K562 (cell line): Measurements from ENCODE around the gene DMD. TPM values are rescaled to one million over a fixed set of nuclear protein-coding genes. Genes with fewer than 3 reads are reported as not detected.

Experiments
- ATAC-seq: fragments of 200-7000 bp; cut with Tn5 transposase; 3 replicates; pipeline ENCODE4 v1.9.1; 2020; ENCODE audit warnings: moderate library complexity
- BruUV-seq: library from RNA; stranded (reverse); fragments of 400-500 nt; replicated peaks from 2 replicates; lab custom pipeline; 2021; lab: Mats Ljungman, UMichigan
- CTCF ChIA-PET: fragments of 300-600 bp; formaldehyde crosslinking; extraction: SDS; loops from one replicate; lab custom pipeline; 2021; ENCODE audit warnings: low intra/inter-chr PET ratio; lab: Yijun Ruan, JAX
- POLR2A ChIA-PET: fragments of 300-600, 350-650 bp; sonication (Branson Sonifier 250); formaldehyde crosslinking; extraction: SDS; loops from one replicate; lab custom pipeline; 2021; ENCODE audit warnings: antibody characterized with exemption, inconsistent platforms; lab: Yijun Ruan, JAX
- DNase-seq, 4 experiments: peaks; one replicate each; pipeline versions ENCODE4 v3.0.0 to v3.0.0-alpha.2; 2011 to 2018; ENCODE audit warnings: low spot score in 3 of 4, mixed read lengths in 3 of 4; ENCODE audit errors: extremely low read depth in 1 of 4
- FAIRE-seq: peaks from 2 replicates; lab custom pipeline; 2011; peaks lifted over from hg19 to GRCh38; lab: Jason Lieb, UNC
- H2AFZ ChIP-seq: 2 replicates; pipeline ENCODE4 v1.6.0; 2011; ENCODE audit warnings: low read depth, low read length, control low read depth, inconsistent platforms
- H3K27ac ChIP-seq: fragments of 200-600 bp; 3 replicates; pipeline ENCODE4 v1.8.0; 2011; ENCODE audit warnings: low read depth, mild to moderate bottlenecking, control low read depth, inconsistent platforms, low read length, moderate library complexity, mixed read lengths; ENCODE audit errors: extremely low read depth
- H3K27me3 ChIP-seq, 2 experiments: fragments of 300-600 bp in 1 of 2; 2 replicates in 1 of 2; 3 replicates in 1 of 2; pipeline versions ENCODE4 v1.6.0 to v1.8.0; 2011; ENCODE audit warnings: inconsistent platforms in 2 of 2, low read length in 2 of 2, mild to moderate bottlenecking in 1 of 2, mixed read lengths in 1 of 2, moderate library complexity in 1 of 2; ENCODE audit not compliant: control insufficient read depth in 2 of 2, insufficient read depth in 2 of 2
- H3K36me3 ChIP-seq: fragments of 300-600 bp; 3 replicates; pipeline ENCODE4 v1.8.0; 2011; ENCODE audit warnings: mild to moderate bottlenecking, low read length, inconsistent platforms; ENCODE audit not compliant: control insufficient read depth, insufficient read depth
- H3K4me1 ChIP-seq, 2 experiments: fragments of 200-600 bp in 1 of 2; replicated peaks in 1 of 2; 2 replicates in 1 of 2; 3 replicates in 1 of 2; pipeline versions ENCODE4 v1.5.1 to v1.8.0; 2011; ENCODE audit warnings: inconsistent platforms in 2 of 2, low read length in 2 of 2, mild to moderate bottlenecking in 1 of 2, mixed read lengths in 1 of 2, moderate library complexity in 1 of 2; ENCODE audit not compliant: control insufficient read depth in 2 of 2, insufficient read depth in 2 of 2
- H3K4me2 ChIP-seq: 2 replicates; pipeline ENCODE4 v1.6.1; 2011; ENCODE audit warnings: low read length, control low read depth, inconsistent platforms, mixed read lengths; ENCODE audit not compliant: insufficient read depth
- H3K4me3 ChIP-seq: fragments of 200-600 bp; sonication (generic), shearing (Covaris generic); 2 replicates; pipeline ENCODE4 v1.5.1; 2016; ENCODE audit warnings: control low read depth, inconsistent platforms
- H3K79me2 ChIP-seq: fragments of 200-600 bp; 3 replicates; pipeline ENCODE4 v1.8.0; 2011; ENCODE audit warnings: low read length, inconsistent platforms; ENCODE audit not compliant: control insufficient read depth, insufficient read depth
- H3K9ac ChIP-seq, 2 experiments: 2 replicates each; pipeline versions ENCODE4 v1.6.0 to v1.6.1; 2011; ENCODE audit warnings: low read depth in 2 of 2, low read length in 2 of 2, control low read depth in 1 of 2, inconsistent platforms in 1 of 2, mild to moderate bottlenecking in 1 of 2, mixed read lengths in 1 of 2; ENCODE audit not compliant: insufficient read depth in 1 of 2
- H3K9me1 ChIP-seq: one replicate; pipeline ENCODE4 v1.6.0; 2011; ENCODE audit warnings: inconsistent platforms, mild to moderate bottlenecking, low read length, moderate library complexity; ENCODE audit not compliant: control insufficient read depth, insufficient read depth
- H3K9me3 ChIP-seq: replicated peaks from 2 replicates; pipeline ENCODE4 v1.5.1; 2011; ENCODE audit warnings: low read depth, low read length, inconsistent platforms; ENCODE audit not compliant: control insufficient read depth, insufficient read depth
- H4K20me1 ChIP-seq: replicated peaks from 2 replicates; pipeline ENCODE4 v1.6.1; 2011; ENCODE audit warnings: low read length, inconsistent platforms, mixed read lengths; ENCODE audit not compliant: control insufficient read depth, insufficient read depth
- C11orf30 ChIP-seq: fragments of 450-650 bp; IDR thresholded peaks from 2 replicates; pipeline ENCODE4 v1.6.1; 2016; ENCODE audit warnings: low read depth, mild to moderate bottlenecking
- CAMTA2 ChIP-seq: fragments of 250-450 bp; sonication (Bioruptor Pico); conservative IDR thresholded peaks from 2 replicates; pipeline ENCODE4 v1.5.1; 2022
- CHD1 ChIP-seq: fragments of 200-600 bp; sonication (generic); IDR thresholded peaks from one replicate; pipeline ENCODE4 v1.6.1; 2012; ENCODE audit warnings: mild to moderate bottlenecking, moderate library complexity, low read length, inconsistent platforms
- DDX20 ChIP-seq: fragments of 450-650 bp; IDR thresholded peaks from 2 replicates; pipeline ENCODE4 v1.6.1; 2016; ENCODE audit warnings: missing genetic modification characterization, low read depth, mild to moderate bottlenecking, missing compliant biosample characterization, moderate library complexity
- ERF ChIP-seq: fragments of 450-650 bp; formaldehyde crosslinking; IDR thresholded peaks from 2 replicates; pipeline ENCODE4 v1.4.0; 2020; ENCODE audit warnings: mild to moderate bottlenecking, mixed read lengths
- HINFP ChIP-seq: fragments of 450-650 bp; conservative IDR thresholded peaks from 2 replicates; pipeline ENCODE4 v1.6.1; 2016; ENCODE audit warnings: missing genetic modification characterization, low read depth, mild to moderate bottlenecking, control low read depth, missing compliant biosample characterization
- L3MBTL2 ChIP-seq: fragments of 450-650 bp; IDR thresholded peaks from 2 replicates; pipeline ENCODE4 v1.6.1; 2016; ENCODE audit warnings: mild to moderate bottlenecking, moderate library complexity
- MAFG ChIP-seq: fragments of 450-650 bp; conservative IDR thresholded peaks from 2 replicates; pipeline ENCODE4 v1.6.1; 2016; ENCODE audit warnings: missing genetic modification characterization, missing compliant biosample characterization
- MED1 ChIP-seq: sonication (generic); formaldehyde crosslinking; IDR thresholded peaks from 2 replicates; pipeline ENCODE4 v1.8.1; 2023; ENCODE audit warnings: missing genetic modification reagents, borderline replicate concordance
- PYGO2 ChIP-seq: fragments of 450-650 bp; IDR thresholded peaks from 2 replicates; pipeline ENCODE4 v1.6.1; 2016; ENCODE audit warnings: mild to moderate bottlenecking, missing genetic modification characterization, moderate library complexity, missing compliant biosample characterization
- SAP30 ChIP-seq: fragments of 200-600 bp; sonication (generic); IDR thresholded peaks from 2 replicates; pipeline ENCODE4 v1.6.1; 2012; ENCODE audit warnings: borderline replicate concordance, low read depth, mild to moderate bottlenecking, moderate library complexity, low read length, control low read depth, inconsistent platforms; ENCODE audit not compliant: insufficient read depth, poor library complexity, severe bottlenecking
- SRSF3 ChIP-seq: fragments of 200-400 bp; formaldehyde crosslinking; IDR thresholded peaks from 2 replicates; pipeline ENCODE4 v1.6.1; 2016; ENCODE audit warnings: mild to moderate bottlenecking, low read length, moderate library complexity; ENCODE audit not compliant: insufficient read depth
- STAT6 ChIP-seq: sonication (generic); formaldehyde crosslinking; IDR thresholded peaks from 2 replicates; pipeline ENCODE4 v1.8.1; 2023; ENCODE audit warnings: mild to moderate bottlenecking, missing genetic modification reagents
- U2AF1 ChIP-seq: fragments of 200-400 bp; formaldehyde crosslinking; optimal IDR thresholded peaks from 2 replicates; pipeline ENCODE3; 2017; ENCODE audit warnings: mild to moderate bottlenecking, low read depth, low read length, moderate library complexity
- ZC3H11A ChIP-seq: IDR thresholded peaks from 2 replicates; pipeline ENCODE4 v1.6.1; 2012; ENCODE audit warnings: low read depth, low read length, improper control_type of control experiment
- ZNF134 ChIP-seq: fragments of 250-450 bp; sonication (Bioruptor Pico); conservative IDR thresholded peaks from 2 replicates; pipeline ENCODE4 v1.4.0; 2020
- ZNF324 ChIP-seq: fragments of 250-450 bp; sonication (Bioruptor Pico); IDR thresholded peaks from 2 replicates; pipeline ENCODE4 v1.4.0; 2020; ENCODE audit warnings: mild to moderate bottlenecking
- whole genome bisulfite sequencing: fragments of 100-300 bp; shearing (Covaris generic); methylation state at CpG from one replicate; pipeline ENCODE4 v1.1.6; 2016; ENCODE audit warnings: low coverage, mixed read lengths; ENCODE audit not compliant: insufficient coverage; ENCODE audit errors: missing lambda C conversion rate; 5-methylcytosine and 5-hydroxymethylcytosine counted together
- in situ Hi-C: fragments of 300-500 bp; cut with MboI; formaldehyde crosslinking; loops from 4 replicates; pipeline ENCODE4 v1.15.0; 2018; ENCODE audit warnings: inconsistent platforms, mixed read lengths
- intact Hi-C: fragments of 100-400 bp; cut with micrococcal nuclease; formaldehyde crosslinking; loops from 2 replicates; pipeline ENCODE4 v1.14.2; 2022
- polyA plus RNA-seq, 8 experiments: library from polyadenylated mRNA; depleted of rRNA in 4 of 8; stranded (reverse) in 5 of 8; unstranded in 3 of 8; fragments of >200 nt; fragmentation: Nextera tagmentation in 2 of 8; fragmentation: Illumina TruSeq in 1 of 8; extraction: Ambion mirVana in 2 of 8; extraction: Trizol in 1 of 8; gene quantifications; 2 replicates each; pipeline versions ENCODE4 v1.2.1 to v1.2.3, GENCODE V29; 2011 to 2014; ENCODE audit warnings: inconsistent platforms in 1 of 8, missing spikeins in 1 of 8
- total RNA-seq, 7 experiments: library from RNA; depleted of rRNA in 6 of 7; stranded (reverse); fragments of >200 nt in 6 of 7; fragmentation: Illumina TruSeq in 2 of 7; extraction: Trizol in 2 of 7; gene quantifications; 2 replicates each; pipeline versions ENCODE4 v1.2.1 to v1.2.3, GENCODE V29; 2011 to 2021; ENCODE audit warnings: low replicate concordance in 1 of 7

Gene DMD
- total and polyA plus RNA-seq, 9 of the 15 experiments (the other 6 are each of a cell fraction or from before 2014, with no cell fraction given), result 3.8 to 20.4 (median 11.4) TPM

- TF ChIP-seq SAP30 (no peak), CHD1 (no peak), HINFP (no peak), STAT6 (CRISPR knock-in tag) (no peak), ZNF324 (no peak), ZC3H11A (no peak), SRSF3 (no peak), L3MBTL2 (no peak), PYGO2 (tag) (no peak), U2AF1 (no peak), ERF (no peak), C11orf30 (no peak), MED1 (no peak), DDX20 (tag) (no peak), CAMTA2 (CRISPR knock-in tag) (no peak), MAFG (tag) (no peak), ZNF134 (no peak)
- TF ChIP-seq, all 486 proteins: peak for 0
- BruUV-seq, result no TSS peak
- WGBS, result 0% methylated on average over 3 of the region's 3 CpGs
- Histone ChIP-seq H3K9ac (no peak overlapping the region), H3K36me3 (no peaks in the 10 kb centered on the region), H3K9me1 (no peaks in the 10 kb centered on the region), H3K27me3 (no peaks in the 10 kb centered on the region), H3K9me3 (no peaks in the 10 kb centered on the region), H3K4me2 (no peak overlapping the region), H2AFZ (no peak overlapping the region), H3K79me2 (no peaks in the 10 kb centered on the region), H3K4me1 (no peaks in the 10 kb centered on the region), H4K20me1 (no peaks in the 10 kb centered on the region), H3K4me3 (no peak overlapping the region), H3K27ac (no peak overlapping the region)
- ChIA-PET POLR2A (no interaction called here), CTCF (no interaction called here)
- no peak for FAIRE-seq
- DNase-seq, result no peak
- in situ Hi-C loops, result no loop called here
- intact Hi-C loops, result no loop called here
- ATAC-seq, result no peak
Observed at GRCh38 chrX:32483534-32484136, 727.7 kb downstream of the DMD start.
